HG02623 (cell line): ENCODE measurements around the gene IMPA2.
A peak's percentile ranks its signal among the peaks of the same experiment; 100 is the strongest.
"Not testable (repeated sequence)": the region's sequence is repeated elsewhere in the genome, so short reads cannot be mapped to it uniquely, and the experiment has no call there.

Experiments
- ATAC-seq: cut with Tn5 transposase; IDR thresholded peaks from one replicate; pipeline ENCODE4 v1.9.1; 2021; ENCODE audit warnings: moderate library complexity; ENCODE audit not compliant: unreplicated experiment

Gene IMPA2

DNA sequence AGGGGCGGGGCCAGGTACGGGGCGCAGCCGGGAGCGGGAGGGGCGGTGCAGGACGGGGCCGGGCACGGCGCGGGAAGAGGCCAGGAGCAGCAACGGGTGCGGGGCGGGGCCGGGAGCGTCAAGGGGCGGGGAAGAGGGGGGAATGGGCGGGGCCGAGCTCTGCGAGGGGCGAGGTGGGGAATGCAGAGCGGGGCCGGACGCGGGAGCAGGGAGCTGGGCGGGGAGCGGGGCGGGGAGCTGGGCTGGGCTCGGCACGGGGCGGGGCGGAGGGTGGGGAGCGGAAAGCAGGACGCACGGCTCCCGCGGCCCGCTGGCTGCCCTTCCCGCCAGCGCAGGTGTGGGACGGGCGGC, at the start of gene IMPA2:
Gene IMPA2 (plus strand): TSS at position 316 of the 351 bp plus-strand sequence. CDS start 163 bp downstream, outside the sequence.
- ATAC-seq, result no peak

DNA sequence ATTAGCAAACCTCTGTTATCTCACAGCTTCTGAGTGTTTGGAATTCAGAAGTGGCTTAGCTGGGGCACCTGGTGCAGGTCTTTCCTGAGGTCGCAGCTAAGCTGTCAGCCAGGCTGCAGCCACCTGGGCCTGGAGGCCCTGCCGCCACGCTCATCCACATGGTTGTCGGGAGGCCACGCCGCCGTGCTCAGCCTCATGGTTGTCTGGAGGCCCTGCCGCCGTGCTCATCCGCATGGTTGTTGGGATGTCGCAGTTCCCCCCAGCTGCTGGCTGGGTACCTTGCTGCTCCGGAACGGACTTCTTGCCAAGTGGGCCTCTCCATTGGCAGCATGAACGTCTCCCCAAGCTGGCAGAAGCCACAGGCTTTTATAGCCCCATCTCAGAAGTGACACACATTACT, 48.9 kb upstream of the IMPA2 start:
- ATAC-seq, result no peak

DNA sequence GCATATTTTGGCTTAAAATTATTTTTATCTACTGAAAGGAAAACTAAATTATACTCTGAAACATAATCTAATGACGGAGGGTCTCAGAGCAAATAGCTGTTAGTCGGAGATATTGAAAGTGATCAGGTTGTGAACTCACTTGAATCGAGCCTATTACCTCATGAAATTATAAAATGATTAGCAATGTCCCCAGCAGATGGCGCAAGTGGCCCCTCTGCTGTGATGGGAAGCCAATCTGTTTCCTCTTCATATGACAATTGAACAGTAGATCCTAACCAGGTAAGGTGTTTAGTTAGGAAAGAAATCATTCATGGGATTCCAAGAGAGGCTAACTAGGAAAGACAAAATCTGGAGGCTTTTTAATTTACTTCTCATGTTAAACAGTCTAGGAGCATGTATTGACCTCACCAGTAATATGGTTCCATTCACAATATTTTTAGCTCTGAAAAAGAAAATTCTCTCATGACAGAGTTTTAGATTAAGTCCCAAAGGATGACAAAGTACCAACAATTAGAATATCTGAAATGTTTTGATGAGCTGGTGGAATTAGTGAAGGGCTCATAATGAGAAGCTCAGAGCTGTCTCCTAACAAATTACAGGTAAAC, 43.3 kb upstream of the IMPA2 start:
- no peak for ATAC-seq

DNA sequence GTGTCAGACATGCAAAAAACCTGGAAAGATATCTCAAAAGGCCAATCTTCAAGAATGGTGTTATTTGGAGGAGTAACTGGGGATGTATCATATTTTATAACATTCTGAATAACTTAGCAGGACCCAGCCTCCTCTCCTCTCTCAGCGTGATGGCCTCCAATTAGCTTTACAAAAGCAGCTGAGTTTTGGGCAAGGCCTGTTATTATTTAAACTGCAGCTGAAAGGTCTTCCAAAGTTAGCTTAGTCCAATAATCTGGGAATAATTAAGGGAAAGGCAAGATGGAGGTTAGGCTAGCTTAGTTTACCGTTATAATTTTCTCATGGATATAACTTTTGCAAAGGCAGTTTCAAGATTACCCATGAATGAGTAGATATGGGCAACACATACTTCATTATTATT, 40.4 kb upstream of the IMPA2 start:
- no peak for ATAC-seq

DNA sequence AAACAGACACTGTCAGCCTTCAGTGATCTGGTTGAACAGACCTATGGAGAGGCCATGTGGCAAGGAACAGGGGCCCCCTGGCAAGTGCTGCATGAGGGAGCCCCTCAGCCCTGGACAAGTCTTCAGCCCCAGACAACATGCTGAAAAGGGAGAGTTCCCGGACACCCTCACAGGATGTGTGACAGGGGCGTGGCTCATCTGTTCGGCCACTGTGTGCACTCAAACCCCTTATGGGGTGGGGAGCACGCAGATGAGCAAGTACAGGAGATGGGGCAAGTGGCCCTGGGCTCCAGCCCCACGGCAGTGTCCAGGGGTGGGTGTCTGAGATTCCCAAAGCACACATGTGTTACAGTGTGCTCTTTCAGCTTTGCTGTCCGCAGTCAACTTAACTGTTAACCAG, 37.8 kb upstream of the IMPA2 start:
- ATAC-seq, result no peak

DNA sequence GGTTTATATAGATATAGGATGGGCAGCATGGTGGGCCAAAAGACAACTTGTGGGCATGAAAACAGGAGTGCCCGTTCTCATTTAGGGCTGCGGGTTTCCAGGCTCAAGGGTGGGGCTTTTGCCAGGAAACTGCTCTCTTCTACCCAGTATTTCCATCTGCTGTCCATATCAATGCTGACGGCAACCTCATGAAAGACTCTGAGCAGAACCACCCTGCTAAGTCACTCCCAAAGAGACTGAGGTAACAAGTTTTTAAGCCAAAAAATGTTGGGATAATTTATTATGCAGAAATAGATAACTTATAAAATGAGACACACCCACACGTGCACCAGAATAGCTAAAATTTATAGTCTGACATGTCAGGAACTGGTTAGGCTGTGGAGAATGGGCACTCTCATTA, 37.1 kb upstream of the IMPA2 start:
- ATAC-seq, result no peak

DNA sequence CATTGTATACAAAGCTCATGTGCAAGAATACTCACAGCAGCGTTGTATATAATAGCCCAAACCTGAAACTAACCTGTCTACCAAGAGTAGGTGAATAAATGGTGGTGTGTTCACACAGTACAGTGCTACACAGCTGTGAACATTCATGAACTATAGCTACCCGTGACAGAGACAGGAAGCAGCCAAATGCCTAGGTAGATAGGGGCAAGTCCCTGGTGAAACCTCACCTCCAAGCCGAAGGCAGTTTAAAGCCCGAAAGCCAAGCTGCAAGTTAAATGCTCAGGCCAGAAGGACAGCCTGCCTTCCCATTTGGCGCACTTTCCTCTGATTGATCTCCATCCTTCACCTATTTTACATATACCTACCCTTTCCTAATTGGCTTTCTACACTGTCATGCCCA, 36.5 kb upstream of the IMPA2 start:
- ATAC-seq, result no peak

DNA sequence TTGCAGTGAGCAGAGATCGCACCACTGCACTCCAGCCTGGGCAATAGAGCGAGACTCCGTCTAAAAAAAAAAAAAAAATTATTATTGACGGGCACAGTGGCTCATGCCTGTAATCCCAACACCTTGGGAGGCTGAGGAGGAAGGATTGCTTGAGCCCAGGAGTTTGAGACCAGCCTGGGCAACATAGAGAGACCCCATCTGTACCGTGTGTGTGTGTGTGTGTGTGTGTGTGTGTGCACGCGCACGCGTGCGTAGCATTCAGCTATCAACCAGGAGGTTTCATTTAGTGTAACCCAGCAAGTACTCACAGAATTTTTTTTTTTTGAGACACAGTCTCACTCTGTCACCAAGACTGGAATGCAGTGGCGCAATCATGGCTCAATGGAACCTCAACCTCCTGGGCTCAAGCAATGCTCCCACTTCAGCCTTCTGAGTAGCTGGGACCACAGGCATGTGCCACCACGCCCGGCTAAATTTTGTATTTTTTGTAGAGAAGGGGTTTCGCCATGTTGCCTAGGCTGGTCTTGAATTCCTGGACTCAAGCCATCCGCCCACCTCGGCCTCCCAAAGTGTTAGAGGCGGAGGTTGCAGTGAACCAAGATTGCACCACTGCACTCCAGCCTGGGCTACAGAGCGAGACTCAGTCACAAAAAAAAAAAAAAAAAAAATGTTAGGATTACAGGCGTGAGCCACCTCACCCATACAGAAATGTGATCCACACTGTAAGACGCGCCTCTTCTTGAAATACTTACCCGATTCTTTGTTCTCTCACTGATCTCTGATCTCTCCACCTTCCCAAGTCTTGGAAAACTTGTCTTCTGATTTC, 35.3 kb upstream of the IMPA2 start:
- ATAC-seq, result not testable (repeated sequence)

DNA sequence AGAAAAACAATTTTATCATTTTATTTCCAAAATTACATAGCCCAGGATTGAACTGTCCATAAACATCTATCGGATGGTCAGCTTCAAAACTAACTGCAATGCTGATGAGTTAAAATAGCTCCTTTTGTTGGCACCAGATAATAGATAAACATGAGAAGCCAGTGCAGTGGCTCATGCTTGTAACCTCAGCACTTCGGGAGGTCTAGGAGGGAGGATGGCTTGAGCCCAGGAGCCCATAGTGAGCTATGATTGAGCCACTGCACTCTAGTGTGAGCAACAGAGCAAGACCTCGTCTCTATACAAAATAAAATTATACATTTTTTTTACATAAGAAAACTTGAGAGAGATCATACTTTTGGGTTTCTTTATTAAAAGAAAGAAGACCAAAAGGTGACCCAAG, 34.6 kb upstream of the IMPA2 start:
- ATAC-seq, result no peak

DNA sequence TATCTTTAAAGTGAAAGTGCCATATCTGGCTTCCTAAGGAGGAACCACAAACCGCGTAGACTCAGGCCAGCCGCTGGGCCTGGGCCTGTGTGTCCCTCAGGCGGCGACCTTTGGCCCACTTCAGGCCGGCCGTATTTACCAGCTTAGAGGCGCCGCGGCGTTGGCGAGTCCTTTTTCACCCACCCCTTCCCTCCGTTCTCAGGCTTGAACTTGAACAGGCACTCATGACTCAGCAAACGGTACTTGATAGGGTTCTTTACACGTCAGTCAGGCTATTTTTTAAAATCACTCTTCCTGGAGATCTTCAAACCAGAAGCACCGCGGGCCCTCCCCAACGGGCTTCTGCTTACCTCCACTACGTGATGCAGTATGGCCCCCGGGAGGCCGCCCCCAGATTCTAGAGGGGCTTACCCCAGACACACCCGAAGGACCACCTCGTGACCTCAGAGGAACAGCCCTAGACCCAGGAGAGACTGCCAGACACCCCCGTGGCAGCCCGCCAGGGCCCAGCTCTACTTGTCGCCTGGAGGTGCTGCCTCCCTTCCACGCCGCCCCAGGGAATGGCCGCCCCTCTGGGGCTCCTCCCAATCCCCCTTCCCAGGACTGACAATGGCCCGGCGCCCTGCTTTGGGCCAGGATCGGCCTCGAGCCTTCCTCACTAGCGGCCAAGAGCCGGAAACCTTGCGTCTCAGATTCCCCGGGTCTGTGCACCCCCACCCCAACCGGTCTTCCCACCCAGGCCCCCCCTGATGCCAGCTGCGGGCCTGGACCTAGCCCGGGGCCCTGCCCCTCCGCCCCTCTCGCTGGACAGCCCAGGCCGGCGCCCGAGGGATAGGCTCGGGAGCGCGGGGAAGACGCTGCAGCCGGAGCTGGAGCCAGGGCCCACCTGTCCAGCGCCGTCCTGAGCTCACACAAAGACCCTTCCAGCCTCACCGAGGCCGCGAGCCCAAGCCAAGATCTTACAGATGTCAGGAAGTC, 33.8 kb upstream of the IMPA2 start:
- ATAC-seq, result peak; percentile 85

DNA sequence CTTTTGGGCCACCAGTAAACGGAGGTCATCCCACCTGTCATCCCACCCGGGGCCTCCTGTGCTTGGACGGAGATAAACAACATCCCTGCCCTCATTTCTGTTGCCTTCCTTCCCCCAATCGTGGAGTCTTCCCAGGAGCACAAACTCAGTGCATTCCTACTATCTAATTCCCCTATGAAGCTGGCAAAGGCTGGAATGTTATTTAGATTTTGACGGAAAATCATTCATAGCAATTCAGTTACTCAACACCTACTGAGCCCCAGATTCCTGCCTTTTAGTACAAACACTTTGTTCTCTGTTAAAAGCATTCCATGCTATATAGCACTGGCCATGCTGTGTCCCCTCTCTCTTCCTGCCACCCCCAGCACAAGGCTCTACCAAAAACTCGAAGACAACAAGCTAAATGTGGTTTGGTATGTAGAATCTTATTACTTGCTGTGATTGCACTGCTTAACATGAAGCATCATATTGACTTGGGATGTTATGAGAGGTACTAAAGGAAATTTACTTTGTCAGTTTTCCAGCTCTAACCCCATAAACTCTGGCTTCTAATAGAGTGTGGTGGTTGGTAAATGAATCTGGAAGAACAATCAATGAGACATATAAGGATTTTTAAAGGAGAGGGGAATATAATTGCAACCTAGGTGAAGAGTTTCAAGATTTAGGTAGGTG, 32.3 kb upstream of the IMPA2 start:
- ATAC-seq, result no peak

DNA sequence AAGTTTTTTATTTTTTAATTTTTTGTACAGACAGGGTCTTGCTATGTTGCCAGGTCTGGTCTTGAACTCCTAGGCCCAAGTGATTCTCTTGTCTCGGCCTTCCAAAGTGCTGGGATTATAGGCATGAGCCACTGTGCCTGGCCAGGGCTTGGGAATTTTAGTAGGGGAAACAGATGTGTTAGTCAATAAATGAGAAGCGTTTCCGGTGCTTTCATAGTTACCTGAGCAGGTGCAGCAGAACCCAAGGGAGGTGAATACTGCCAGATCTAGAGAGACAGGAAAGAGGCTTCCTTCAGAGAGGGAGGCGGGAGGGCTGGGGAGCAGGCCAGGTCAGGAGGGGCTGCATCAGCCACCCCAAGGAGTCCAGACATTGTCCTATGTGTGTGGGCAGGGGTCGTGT, 30.5 kb upstream of the IMPA2 start:
- no peak for ATAC-seq

DNA sequence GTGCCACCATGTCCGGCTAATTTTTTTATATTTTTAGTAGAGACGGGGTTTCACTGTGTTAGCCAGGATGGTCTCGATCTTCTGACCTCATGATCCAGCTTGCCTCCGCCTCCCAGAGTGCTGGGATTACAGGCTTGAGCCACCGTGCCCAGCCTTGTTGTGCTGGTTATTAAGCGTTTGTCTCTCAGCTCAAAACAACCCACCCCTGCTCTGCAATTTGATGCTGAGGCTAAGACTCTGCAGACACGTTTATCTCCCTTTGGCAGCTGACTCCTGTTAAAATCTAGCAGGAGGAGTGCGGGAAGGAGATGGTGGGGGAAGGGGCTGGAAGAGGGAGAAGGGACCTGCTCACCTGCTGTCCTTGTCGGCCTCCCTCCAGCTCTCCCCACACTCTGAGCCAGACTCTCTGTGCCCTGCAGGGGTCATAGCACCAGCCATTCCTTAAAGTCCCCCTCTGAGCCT, 29.9 kb upstream of the IMPA2 start:
- ATAC-seq, result no peak

DNA sequence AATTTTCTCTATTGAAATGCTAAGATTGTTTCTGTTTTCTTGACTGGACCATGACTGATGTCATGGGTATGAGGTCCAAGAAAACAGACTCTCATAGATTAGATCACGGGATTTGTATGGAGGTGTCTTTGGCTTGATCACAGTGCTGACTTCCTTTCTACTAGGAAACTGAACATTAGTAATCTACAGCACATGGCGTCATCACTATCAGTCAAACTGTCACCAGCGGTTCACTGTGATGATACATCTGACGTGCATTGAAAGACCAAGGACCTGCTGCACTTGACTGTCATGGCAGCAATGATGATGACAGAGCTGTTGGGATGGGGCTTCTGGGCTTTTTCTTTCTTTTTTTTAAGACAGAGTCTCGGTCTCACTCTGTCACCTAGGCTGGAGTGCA, 28.2 kb upstream of the IMPA2 start:
- ATAC-seq, result no peak

DNA sequence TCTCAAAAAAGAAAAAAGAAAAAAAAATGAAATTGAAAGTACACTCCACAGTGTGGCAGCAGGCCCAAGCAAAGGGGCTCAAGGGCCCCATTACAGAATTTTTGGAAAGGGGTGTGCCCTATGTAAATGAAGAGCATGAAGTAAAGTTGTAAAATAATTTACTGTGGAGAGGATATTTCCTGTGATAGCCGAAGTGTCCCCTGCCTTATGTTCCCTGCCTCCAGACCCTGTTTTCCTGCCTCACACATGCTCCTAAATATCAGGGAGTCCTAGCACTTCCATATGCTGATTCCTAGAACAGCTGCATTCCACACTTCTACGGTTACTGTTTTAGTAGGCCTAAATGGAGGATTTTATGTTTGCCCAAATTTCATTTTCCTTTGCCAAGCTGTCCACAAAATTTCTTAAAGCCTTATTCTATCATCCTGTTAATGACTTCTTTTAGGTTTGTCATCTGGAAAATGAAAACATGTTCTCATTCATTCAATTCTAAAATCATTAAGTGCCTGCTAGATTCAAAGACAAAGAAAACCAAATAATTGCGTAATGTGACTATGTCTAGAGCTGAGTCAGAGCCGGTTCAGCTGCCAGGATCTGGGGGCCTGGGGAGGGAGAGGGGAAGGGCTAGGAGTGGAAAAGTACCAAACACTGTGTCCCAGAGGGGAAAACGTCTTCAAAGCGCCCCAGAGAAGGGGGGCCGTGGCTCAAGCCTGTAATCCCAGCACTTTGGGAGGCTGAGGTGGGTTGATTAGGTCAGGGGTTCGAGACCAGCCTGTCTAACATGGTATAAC, 25.9 kb upstream of the IMPA2 start:
- no peak for ATAC-seq

DNA sequence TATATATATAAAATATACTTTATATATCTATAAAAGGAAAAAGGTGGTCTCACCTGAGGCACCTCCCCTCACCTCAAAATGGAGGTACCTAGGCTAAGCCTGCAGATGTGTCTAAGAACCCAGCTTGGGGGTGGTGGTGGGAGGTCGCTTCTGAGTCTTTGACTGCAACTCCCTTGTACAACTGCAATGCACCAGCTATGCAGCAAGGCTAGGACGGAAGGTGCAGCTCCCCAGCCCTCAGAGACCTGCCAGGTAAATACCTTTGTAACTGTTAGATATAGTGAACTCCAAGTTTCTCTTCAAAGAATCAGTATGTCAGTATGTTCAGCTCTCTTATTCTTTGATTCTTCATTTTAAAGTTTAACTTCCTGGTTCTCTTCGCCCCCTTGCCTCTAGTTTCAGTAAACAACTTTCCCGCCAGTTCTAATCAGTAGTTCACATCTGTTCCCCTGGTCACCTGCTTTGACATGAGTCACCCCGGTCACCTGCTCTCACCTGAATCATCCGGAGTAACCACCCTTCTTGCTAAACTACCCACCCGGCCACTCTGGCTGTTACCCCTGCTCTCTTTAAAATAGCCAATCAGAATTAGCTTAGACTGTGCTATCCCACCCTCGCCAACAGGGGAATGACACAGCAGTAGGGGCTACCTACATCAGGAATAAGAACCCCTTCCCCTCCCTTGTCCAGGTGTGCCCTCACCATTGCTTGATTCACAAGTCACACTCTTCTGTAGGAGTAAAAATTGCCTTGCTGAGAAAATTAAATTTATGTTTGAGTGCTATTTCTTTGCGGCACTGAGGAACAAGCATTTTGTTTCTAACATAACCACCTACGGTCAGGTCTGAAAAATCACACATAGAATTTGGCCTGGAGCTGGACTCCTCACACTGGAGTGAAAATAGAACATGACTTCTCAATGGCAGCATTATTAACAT, 24.7 kb upstream of the IMPA2 start:
- no peak for ATAC-seq

DNA sequence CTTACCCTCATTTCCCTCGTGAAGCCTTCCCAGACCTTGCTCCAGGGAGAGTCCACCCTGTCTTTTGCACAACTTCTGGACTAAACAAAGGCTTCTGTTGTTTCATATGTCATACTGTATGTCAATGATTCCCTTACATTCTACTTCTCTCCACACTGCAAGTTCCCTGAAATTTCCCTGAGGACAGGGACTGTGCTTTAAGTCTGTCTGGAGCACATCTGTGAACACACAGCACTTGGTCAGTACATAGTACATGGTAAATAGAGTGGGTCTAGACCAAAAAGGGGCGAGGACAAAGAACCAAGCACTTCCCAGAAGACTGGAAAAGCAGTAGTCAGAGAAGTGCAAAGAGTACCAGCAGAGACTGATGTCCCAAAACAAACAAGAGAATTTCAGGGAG, 23.7 kb upstream of the IMPA2 start:
- ATAC-seq, result no peak

DNA sequence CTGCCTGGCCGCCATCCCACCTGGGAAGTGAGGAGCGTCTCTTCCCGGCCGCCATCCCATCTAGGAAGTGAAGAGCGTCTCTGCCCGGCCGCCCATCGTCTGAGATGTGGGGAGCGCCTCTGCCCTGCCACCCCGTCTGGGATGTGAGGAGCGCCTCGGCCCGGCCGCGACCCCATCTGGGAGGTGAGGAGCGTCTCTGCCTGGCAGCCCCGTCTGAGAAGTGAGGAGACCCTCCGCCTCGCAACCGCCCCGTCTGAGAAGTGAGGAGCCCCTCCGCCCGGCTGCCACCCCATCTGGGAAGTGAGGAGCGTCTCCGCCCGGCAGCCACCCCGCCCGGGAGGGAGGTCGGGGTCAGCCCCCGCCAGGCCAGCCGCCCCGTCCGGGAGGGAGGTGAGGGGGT, 21.7 kb upstream of the IMPA2 start:
- ATAC-seq, result not testable (repeated sequence)

DNA sequence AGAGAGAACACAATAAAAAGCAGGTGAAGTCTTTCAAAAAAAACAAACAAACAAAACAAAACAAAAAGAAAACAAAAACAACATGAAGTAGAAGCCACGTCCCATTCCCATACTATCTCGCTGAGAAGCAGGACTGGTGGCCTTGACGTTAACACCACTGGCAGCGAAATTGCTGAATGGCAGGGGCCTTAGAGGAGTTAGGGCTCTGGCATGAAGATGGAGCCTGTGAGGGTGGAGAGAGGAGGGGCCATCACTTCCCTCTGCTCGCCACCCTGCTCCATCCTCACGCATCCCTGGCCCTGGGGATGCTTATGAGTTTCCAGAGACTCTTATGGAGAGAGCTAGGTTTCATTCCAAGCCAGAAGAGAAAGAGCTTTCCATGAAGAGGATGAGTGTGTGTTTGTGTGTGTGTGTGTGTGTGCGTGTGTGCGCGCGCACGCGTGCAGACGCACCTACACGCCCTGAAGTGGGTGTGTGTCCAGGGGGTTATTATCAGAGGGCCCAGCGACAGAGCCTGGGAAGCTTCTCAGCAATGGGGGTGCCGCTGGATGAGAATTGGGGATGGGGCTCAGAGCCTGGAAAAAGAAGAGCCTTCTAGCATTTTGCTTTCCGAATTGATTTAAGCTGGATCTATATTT, 20.4 kb upstream of the IMPA2 start:
- ATAC-seq, result no peak
